ENCODE data around the gene ERG. TPM values are rescaled to one million over a fixed set of nuclear protein-coding genes. Genes with fewer than 3 reads are reported as not detected.

ERG gene
- total RNA-seq, 2 experiments from 2014 or later, result not detected

DNA sequence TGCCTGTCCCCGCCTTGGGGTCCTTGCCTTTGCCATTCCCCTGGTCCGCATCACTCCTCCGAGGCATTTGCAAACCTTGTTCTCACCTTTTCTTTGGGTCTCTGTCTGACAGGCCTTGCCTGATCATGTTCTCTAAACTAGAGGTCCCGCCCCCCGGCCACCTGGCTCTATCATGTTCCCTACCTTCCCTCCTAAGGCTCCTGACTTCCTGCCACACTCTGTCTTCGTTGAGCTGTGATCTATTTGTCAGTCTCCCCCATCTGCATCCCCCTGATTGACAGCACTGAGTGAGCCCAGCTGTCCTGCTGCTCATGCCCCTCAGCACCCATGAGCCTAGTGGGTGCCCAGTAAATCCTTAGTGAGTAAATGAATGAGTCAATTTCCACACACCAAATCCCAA is 22.8 kb downstream of the ERG start:
- Histone ChIP-seq H4K20me1 (ENCODE audit: insufficient read depth, low read length) (no peaks in the 10 kb centered on the region), H3K79me2 (ENCODE audit: insufficient read depth, low read depth, low read length) (no peaks in the 10 kb centered on the region), H3K27ac (ENCODE audit: low read depth, low read length, poor library complexity, severe bottlenecking) (no peak overlapping the region), H3K4me3 (ENCODE audit: low read depth, low read length, poor library complexity, severe bottlenecking) (no peak overlapping the region), H3K36me3 (ENCODE audit: insufficient read depth, low read length) (no peaks in the 10 kb centered on the region), H3K9me3 (ENCODE audit: low read length) (no peaks in the 10 kb centered on the region), H3K4me1 (ENCODE audit: insufficient read depth, low read length, poor library complexity, severe bottlenecking) (no peaks in the 10 kb centered on the region), H2AFZ (ENCODE audit: low read length) (no peak overlapping the region), H3K4me2 (ENCODE audit: low read length) (no peak overlapping the region), H3K9me2 (ENCODE audit: insufficient read depth, low read length) (no peaks in the 10 kb centered on the region)
- CTCF ChIA-PET (ENCODE audit: unreplicated experiment), result no interaction called here
- POLR2A ChIA-PET, result interaction anchor here (0.6 kb wide), 1 partner anchor 27 kb away, joined by 3 read pairs; no protein-coding TSS in a partner anchor
- no TSS peak for BruUV-seq (replicated peaks)
- intact Hi-C loops (cut with micrococcal nuclease; ENCODE audit: unreplicated experiment), result no loop called here
- no peak for DNase-seq (ENCODE audit: low spot score)
- no peak for TF ChIP-seq EZH2phosphoT487 (IDR thresholded peaks at IDR 0.05; ENCODE audit: borderline replicate concordance, low read depth, low read length)
- TF ChIP-seq, protein P1, sequence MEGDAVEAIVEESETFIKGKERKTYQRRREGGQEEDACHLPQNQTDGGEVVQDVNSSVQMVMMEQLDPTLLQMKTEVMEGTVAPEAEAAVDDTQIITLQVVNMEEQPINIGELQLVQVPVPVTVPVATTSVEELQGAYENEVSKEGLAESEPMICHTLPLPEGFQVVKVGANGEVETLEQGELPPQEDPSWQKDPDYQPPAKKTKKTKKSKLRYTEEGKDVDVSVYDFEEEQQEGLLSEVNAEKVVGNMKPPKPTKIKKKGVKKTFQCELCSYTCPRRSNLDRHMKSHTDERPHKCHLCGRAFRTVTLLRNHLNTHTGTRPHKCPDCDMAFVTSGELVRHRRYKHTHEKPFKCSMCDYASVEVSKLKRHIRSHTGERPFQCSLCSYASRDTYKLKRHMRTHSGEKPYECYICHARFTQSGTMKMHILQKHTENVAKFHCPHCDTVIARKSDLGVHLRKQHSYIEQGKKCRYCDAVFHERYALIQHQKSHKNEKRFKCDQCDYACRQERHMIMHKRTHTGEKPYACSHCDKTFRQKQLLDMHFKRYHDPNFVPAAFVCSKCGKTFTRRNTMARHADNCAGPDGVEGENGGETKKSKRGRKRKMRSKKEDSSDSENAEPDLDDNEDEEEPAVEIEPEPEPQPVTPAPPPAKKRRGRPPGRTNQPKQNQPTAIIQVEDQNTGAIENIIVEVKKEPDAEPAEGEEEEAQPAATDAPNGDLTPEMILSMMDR (conservative IDR thresholded peaks at IDR 0.05; ENCODE audit: low read length), result no peak

DNA sequence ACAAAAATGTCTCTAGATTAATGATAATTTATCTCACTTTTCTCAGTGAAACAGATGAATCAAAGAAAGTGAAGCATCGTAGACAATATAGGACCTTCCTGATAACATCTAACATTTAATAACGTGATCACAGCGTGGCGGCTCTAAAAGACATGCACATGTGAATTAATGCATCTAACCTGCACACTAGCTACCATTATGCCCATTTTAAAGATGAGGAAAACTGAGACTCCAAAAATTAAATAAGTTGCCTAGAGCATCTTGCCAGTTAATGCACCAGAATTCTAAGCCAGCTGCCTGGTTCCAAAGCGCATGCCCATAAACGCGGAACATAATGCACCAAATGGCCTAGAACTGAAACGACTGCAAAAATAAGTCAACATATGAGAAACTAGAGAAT is 23.5 kb downstream of the ERG start:
- H3K4me3 ChIP-seq (ENCODE audit: low read depth, low read length, poor library complexity, severe bottlenecking), result no peak overlapping the region
- ChIA-PET POLR2A (interaction anchor here (0.6 kb wide), 2 partner anchors 28 to 131 kb away, joined by 3 read pairs; no protein-coding TSS in a partner anchor), CTCF (ENCODE audit: unreplicated experiment) (interaction anchor here (0.5 kb wide), 1 partner anchor 735 kb away, joined by 3 read pairs; no protein-coding TSS in a partner anchor)
- H4K20me1 ChIP-seq (ENCODE audit: insufficient read depth, low read length), result no peaks in the 10 kb centered on the region
- intact Hi-C loops (cut with micrococcal nuclease; ENCODE audit: unreplicated experiment), result no loop called here
- TF ChIP-seq EZH2phosphoT487 (IDR thresholded peaks at IDR 0.05; ENCODE audit: borderline replicate concordance, low read depth, low read length), result no peak
- TF ChIP-seq, protein P1 (conservative IDR thresholded peaks at IDR 0.05; ENCODE audit: low read length), result no peak
- DNase-seq (ENCODE audit: low spot score), result no peak
- no peaks in the 10 kb centered on the region for H3K9me2 ChIP-seq (ENCODE audit: insufficient read depth, low read length)
- H3K36me3 ChIP-seq (ENCODE audit: insufficient read depth, low read length), result no peaks in the 10 kb centered on the region
- no peak overlapping the region for H3K27ac ChIP-seq (ENCODE audit: low read depth, low read length, poor library complexity, severe bottlenecking)
- H3K4me1 ChIP-seq (ENCODE audit: insufficient read depth, low read length, poor library complexity, severe bottlenecking), result no peaks in the 10 kb centered on the region
- no peak overlapping the region for H2AFZ ChIP-seq (ENCODE audit: low read length)
- H3K79me2 ChIP-seq (ENCODE audit: insufficient read depth, low read depth, low read length), result no peaks in the 10 kb centered on the region
- BruUV-seq (replicated peaks), result no TSS peak
- H3K9me3 ChIP-seq (ENCODE audit: low read length), result no peaks in the 10 kb centered on the region
- H3K4me2 ChIP-seq (ENCODE audit: low read length), result no peak overlapping the region

DNA sequence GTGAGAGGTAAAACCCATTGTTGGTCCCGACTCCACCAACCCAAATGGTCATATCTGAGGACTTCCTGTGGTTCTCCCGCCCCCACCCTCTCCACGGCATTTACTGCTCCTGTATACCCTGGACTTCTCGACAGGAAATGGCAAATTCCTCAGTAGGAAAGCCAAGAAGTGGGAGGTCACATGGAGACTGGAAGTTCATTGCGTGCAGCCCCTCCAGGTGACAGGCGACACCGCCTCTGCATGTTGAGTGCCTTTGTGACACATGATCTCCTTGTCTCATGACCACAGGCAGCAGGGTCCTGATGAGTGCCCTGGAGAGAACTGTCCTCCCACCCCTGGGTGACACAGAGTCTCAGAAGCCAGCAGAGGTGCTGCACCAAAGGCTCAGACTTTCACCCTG is 24.2 kb downstream of the ERG start:
- ChIA-PET POLR2A (no interaction called here), CTCF (ENCODE audit: unreplicated experiment) (no interaction called here)
- Histone ChIP-seq H3K4me2 (ENCODE audit: low read length) (no peak overlapping the region), H2AFZ (ENCODE audit: low read length) (no peak overlapping the region), H3K4me1 (ENCODE audit: insufficient read depth, low read length, poor library complexity, severe bottlenecking) (no peaks in the 10 kb centered on the region), H3K9me2 (ENCODE audit: insufficient read depth, low read length) (no peaks in the 10 kb centered on the region), H3K4me3 (ENCODE audit: low read depth, low read length, poor library complexity, severe bottlenecking) (no peak overlapping the region), H3K36me3 (ENCODE audit: insufficient read depth, low read length) (no peaks in the 10 kb centered on the region), H4K20me1 (ENCODE audit: insufficient read depth, low read length) (no peaks in the 10 kb centered on the region), H3K27ac (ENCODE audit: low read depth, low read length, poor library complexity, severe bottlenecking) (no peak overlapping the region), H3K9me3 (ENCODE audit: low read length) (no peaks in the 10 kb centered on the region), H3K79me2 (ENCODE audit: insufficient read depth, low read depth, low read length) (no peaks in the 10 kb centered on the region)
- DNase-seq (ENCODE audit: low spot score), result no peak
- intact Hi-C loops (cut with micrococcal nuclease; ENCODE audit: unreplicated experiment), result no loop called here
- BruUV-seq (replicated peaks), result no TSS peak
- no peak for TF ChIP-seq EZH2phosphoT487 (IDR thresholded peaks at IDR 0.05; ENCODE audit: borderline replicate concordance, low read depth, low read length)
- TF ChIP-seq, protein P1 (conservative IDR thresholded peaks at IDR 0.05; ENCODE audit: low read length), result no peak

Data from OCI-LY7 (cell line).